Kidney epithelial cell (primary cell): ENCODE data around the gene DPH1. TPM values are rescaled to one million over a fixed set of nuclear protein-coding genes. Genes with fewer than 3 reads are reported as not detected.

ENCODE experiments used
- DNase-seq: peaks from one replicate; pipeline ENCODE4 v3.0.0-alpha.2; 2010; ENCODE audit warnings: low read depth
- H3K27me3 ChIP-seq: 2 replicates; pipeline ENCODE4 v1.6.0; 2011; ENCODE audit warnings: low read length; ENCODE audit not compliant: control insufficient read depth, insufficient read depth
- H3K36me3 ChIP-seq: 2 replicates; pipeline ENCODE4 v1.5.1; 2011; ENCODE audit warnings: low read length; ENCODE audit not compliant: control insufficient read depth, insufficient read depth
- H3K4me3 ChIP-seq: 2 replicates; pipeline ENCODE4 v1.5.1; 2011; ENCODE audit warnings: low read depth, mild to moderate bottlenecking, control low read depth, low read length
- CTCF ChIP-seq: IDR thresholded peaks from 2 replicates; pipeline ENCODE4 v1.5.1; 2011; ENCODE audit warnings: mild to moderate bottlenecking, moderate library complexity, low read length, control low read depth, inconsistent platforms; ENCODE audit not compliant: insufficient read depth, poor library complexity, severe bottlenecking
- total RNA-seq: library from RNA; depleted of rRNA; stranded (reverse); fragments of >200 nt; gene quantifications from 2 replicates; pipeline ENCODE4 v1.2.3, GENCODE V29; 2015

The DPH1 gene
- total RNA-seq, 1 donor from 2014 or later, result 29.5 TPM

GRCh38 chr17:2092253-2092652 is 62.3 kb downstream of the DPH1 start:
- no peak for DNase-seq
- TF ChIP-seq CTCF, result no peak
- no peak overlapping the region for H3K4me3 ChIP-seq

GRCh38 chr17:2093349-2093748 is 63.4 kb downstream of the DPH1 start:
- no peak for DNase-seq

More at GRCh38 chr17:2092253-2092652, 62.3 kb downstream of the DPH1 start:
- H3K36me3 ChIP-seq, result no peaks in the 10 kb centered on the region
- no peaks in the 10 kb centered on the region for H3K27me3 ChIP-seq

More at GRCh38 chr17:2093349-2093748, 63.4 kb downstream of the DPH1 start:
- Histone ChIP-seq H3K36me3 (no peaks in the 10 kb centered on the region), H3K27me3 (no peaks in the 10 kb centered on the region), H3K4me3 (no peak overlapping the region)
- TF ChIP-seq CTCF, result no peak

Other genes with a start within 250 kb of the DPH1 start
- gene SMYD4, start 200.3 kb upstream of the DPH1 start, total RNA-seq, result 6.7 and 7.8 TPM in 2 replicates
- gene RPA1, start 200.1 kb upstream of the DPH1 start, total RNA-seq, result 22.0 and 30.3 TPM in 2 replicates
- gene RTN4RL1, start 4.8 kb upstream of the DPH1 start, total RNA-seq, result 0.14 TPM in 1 of 2 replicates, not detected in the other
- gene OVCA2, start 11.9 kb downstream of the DPH1 start, total RNA-seq, result 88.2 and 100 TPM in 2 replicates
- 8.8 and 11.9 TPM in 2 replicates for gene HIC1, start 24.9 kb downstream of the DPH1 start, total RNA-seq